Activated naive CD4-positive, alpha-beta T cell treated with Interleukin-2 at 50 U/mL for 16 hours (primary cell): ENCODE results near the gene ACAT2.
"Not testable (repeated sequence)": the region's sequence is repeated elsewhere in the genome, so short reads cannot be mapped to it uniquely, and the experiment has no call there.

Experiments
- DNase-seq: peaks from one replicate; pipeline ENCODE4 v3.0.0-alpha.2; 2020

Gene ACAT2

DNA sequence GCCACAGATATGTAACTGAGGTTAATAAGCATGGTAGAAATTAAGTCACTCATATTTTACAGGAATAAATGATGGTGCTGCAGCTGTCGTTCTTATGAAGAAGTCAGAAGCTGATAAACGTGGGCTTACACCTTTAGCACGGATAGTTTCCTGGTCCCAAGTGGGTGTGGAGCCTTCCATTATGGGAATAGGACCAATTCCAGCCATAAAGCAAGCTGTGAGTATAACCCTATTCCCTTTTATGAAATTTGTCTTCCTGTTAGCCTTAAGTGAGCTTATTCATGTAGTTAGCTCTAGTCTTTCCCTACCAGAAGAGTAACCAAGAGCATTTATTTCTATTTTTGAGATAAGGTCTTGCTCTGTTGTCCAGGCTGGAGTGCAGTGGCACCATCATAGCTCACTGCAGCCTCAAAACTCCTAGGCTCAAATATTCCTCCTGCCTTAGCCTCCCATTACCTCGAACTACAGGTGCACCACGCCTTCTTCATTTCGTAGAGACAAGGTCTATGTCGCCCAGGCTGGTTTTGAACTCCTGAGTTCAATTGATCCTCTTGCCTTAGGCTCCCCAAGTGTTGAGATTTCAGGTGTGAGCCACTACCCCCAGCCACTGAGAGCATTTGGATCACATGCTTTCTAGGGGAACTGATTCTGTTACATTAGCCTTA is 15.5 kb downstream of the ACAT2 start:
- DNase-seq, result no peak

DNA sequence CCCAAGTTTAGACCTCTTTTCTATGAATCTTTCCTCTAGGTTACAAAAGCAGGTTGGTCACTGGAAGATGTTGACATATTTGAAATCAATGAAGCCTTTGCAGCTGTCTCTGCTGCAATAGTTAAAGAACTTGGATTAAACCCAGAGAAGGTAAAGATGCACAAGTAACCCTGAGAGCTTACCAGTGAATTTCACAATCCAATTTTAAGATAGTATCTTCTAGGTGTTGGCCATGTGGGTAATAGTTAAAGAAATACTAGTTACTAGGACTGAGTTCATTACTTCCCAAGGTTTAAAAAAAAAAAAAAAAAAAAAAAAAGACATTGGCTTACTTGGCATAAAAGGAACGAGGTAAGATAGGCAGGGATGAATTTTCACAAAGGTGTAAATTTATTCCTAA is 16.3 kb downstream of the ACAT2 start:
- no peak for DNase-seq

DNA sequence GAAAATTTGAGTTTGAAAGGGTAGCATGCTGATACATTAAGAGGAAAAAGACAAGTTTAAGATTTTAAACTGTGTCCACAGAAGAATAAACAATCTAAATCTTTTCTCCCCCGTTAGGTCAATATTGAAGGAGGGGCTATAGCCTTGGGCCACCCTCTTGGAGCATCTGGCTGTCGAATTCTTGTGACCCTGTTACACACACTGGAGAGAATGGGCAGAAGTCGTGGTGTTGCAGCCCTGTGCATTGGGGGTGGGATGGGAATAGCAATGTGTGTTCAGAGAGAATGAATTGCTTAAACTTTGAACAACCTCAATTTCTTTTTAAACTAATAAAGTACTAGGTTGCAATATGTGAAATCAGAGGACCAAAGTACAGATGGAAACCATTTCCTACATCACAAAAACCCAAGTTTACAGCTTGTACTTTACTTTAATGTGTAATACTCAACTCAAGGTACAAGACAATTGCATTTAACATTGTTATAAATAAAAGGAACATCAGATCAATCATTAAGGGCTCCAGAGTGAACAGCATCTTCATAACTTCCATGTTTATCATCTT is 16.8 kb downstream of the ACAT2 start:
- DNase-seq, result no peak

GRCh38 chr6:159788276-159788675 is 26.4 kb downstream of the ACAT2 start:
- peak; percentile 24 for DNase-seq

DNA sequence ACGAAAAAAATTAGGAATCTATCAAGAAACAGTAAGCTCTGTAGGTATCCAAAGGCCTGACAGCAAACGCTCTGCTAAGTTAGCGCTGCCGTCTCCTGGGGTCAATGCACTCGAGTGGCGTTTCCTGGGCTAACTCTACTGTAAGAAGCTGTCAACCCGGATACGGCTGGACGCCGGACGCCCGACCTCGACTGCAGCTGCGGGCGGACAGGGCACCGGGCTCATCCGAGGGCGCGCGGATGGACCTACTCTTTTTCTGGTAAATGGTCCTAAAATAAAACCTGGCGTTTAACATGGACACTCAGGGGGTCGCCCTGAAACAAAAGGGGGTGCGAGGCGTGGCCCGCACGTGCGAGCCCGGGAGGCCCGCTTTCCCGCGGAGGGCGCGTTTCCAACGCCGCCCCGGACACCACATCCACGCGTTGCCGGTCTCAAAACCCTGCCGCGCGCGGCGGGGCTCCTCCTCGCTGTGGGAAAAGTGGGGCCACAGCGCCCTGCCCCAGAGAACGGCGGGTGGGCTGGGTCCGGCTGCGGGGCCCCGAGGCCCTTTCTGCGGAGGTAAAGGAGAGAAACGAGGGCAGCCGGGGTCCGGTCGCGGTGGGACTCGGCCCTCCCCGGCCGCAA is 27.0 kb downstream of the ACAT2 start:
- peak; percentile 23 for DNase-seq

DNA sequence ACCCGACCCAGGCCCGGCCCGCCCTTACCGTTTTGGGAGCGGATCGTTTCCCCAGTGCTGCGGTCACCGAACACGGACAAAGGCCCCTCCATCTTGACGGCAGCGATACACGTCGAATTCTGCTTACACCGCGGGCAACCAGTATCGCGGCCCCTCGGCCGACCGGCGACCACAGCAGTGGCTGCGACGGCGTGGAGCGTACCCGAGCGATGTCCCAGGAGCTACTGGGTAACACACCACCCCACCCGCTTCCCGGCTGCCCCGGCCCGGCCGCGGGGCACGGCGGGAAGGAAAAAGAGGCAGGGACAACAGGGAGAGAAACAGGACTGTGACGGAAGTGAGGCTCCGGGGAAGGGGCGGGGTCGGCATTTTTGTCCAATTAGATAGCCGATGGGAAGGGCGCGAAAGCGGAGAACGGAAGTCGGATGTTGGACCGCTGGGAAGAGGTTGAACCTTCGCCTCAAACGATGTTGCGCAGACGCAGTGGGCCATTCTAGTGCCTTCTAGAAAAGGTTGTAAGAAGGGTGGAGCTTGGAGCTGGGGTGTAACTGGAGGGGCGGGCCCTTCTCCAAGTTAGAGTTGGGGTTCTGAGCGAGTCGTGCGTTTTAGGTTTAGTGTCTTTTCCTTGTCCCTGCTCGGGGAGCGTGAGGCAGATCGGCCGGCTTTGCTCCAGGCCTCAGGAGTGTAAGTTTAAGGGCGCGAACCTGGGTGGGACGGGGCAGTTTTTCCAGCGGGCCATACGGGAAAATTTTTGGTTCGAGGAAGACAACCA is 27.7 kb downstream of the ACAT2 start, which contains the start of gene TCP1:
Gene TCP1 (minus strand): TSS at position 226 of the 772 bp plus-strand sequence. CDS start 134 bp downstream, at position 92.
- DNase-seq, result peak; percentile 100

- DNase-seq, result peak; percentile 89
Measured at GRCh38 chr6:159790149-159790955, 28.5 kb downstream of the ACAT2 start, which contains the start of gene MRPL18. Gene MRPL18, plus strand, starts transcription at chr6:159790467. Its CDS starts 121 bp downstream, at chr6:159790588.

DNA sequence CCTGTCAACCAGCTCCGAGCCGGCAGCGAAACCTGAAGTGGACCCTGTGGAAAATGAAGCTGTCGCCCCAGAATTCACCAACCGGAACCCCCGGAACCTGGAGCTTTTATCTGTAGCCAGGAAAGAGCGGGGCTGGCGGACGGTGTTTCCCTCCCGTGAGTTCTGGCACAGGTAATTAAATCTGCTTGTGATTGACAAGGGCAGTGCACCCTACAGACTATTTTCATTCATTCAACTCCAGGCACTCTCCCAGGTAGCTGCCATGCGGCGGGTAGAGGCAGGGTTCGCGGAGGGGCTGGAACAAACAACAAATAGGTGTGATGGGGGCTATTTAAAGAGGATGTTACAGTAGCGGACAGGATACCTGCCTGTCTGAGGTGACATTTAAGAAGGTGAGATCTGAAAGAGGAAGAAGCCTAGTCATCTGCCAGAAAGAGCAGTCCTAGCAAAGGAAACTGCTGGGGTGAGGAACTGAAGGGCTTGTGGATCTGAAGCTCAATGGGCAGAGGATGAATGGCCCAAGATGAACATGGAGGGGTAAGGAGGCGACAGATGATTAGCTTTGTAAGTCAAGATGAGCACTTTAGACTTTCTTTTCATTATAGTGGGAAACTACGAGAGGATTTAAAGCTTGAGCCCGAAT is 29.2 kb downstream of the ACAT2 start:
- DNase-seq, result no peak

- not testable (repeated sequence) for DNase-seq
Measured at GRCh38 chr6:159794976-159795375, 33.1 kb downstream of the ACAT2 start.

- DNase-seq, result no peak
Measured at GRCh38 chr6:159797554-159797953, 35.7 kb downstream of the ACAT2 start.

GRCh38 chr6:159800141-159800865 is 38.5 kb downstream of the ACAT2 start, which contains the start of gene PNLDC1:
Gene PNLDC1, plus strand, starts transcription at chr6:159800276. Its CDS starts 32 bp downstream, at chr6:159800308.
- no peak for DNase-seq

- no peak for DNase-seq
Measured at GRCh38 chr6:159801935-159802334, 40.1 kb downstream of the ACAT2 start.

GRCh38 chr6:159804504-159804903 is 42.7 kb downstream of the ACAT2 start:
- DNase-seq, result no peak

DNA sequence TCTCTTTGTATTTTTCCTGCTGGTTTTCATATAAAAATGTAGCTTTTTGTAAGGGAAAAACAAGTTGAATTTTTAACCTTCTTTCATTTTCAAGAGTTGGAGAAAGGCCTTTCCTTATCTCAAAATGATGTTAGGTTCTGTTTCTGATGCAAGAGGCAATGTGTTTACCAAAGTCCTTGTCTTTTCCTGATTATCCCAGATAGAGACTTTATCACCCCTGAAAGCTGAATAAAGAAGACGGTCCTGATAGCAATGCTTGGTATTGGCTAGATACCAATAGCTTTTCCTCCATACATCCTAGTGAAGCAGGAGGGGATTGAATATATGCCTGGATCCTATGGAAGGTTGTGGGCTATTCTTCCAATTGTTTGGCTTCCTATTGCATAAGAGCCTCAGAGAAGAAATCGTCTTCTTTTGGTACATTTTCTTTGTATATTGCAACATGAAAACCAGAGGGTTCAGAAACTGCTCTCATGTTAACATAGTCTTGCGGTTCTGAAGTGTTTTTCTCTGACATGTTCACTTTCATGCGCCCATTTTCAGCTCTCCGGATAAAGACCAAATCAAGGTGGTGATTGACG is 43.7 kb downstream of the ACAT2 start:
- DNase-seq, result no peak

DNA sequence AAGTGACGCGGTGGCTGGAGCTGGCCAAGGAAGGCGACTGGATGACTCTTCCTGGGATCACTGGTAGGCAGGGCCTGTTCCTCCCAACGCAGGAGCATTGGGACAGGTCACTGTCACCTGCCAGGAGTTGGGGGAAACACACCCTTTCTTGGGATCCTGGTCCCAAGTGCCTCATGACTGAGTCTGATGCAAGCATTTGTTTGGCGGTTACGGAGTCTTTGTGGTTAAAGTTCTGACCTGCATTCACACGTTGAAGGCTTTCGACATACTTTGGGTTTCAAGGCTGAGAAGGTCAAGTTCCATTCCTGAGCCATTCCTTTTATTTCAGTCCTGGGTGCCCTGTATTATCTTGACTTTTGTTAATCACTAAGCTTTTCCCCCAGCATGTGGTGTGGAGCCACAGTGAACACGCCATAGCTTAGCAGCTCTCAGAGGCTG is 44.2 kb downstream of the ACAT2 start:
- DNase-seq, result no peak

DNA sequence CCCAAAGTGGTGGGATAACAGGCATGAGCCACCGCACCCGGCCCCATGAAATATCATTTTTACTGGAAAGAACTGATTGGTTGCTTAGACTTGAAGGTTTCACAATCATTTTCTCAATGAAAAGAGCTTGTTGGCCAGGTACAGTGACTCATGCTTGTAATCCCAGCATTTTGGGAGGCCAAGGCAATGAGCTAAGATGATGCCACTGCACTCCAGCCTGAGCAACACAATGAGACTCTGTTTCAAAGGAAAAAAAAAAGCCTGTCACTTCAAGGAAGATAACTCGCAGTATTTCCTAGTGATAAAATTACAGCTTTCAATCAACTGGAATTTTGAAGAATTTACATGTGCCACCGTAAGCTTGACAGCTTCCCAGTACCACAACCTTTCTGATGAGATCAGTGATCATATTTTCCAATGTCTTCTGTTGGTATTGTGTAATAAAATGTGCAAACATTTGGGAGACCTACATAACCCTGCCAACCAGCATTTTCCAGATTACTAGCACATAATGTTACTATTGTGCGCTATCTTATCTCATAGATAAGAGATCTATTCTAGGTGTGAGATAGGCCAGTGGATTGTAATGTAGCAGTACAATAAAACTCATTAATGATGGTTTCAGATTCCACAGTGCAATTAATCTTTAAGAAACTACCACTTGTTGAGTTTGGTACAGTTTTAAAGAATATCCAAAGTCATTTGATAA is 45.5 kb downstream of the ACAT2 start:
- DNase-seq, result no peak

DNA sequence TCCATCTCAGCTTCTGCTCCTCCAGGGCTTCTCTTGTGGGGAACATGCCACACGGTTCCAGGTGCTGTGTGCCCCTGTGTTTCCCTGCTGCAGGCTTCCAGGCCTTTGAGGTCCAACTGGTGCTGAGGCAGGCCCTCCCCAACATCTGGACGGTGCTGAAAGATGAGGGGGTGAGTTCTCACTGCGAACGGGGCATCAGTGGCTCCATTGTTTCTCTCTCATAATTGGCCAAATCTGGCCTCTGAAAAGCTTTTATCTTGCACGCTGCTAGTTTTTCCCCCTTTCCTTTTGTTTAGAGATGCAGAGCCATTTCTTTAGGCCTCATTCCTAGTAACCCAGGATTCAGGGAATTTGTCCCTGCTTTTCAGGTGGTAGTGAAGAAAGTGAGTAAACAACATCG is 46.8 kb downstream of the ACAT2 start:
- no peak for DNase-seq

GRCh38 chr6:159809149-159809548 is 47.3 kb downstream of the ACAT2 start:
- DNase-seq, result no peak

- no peak for DNase-seq
Measured at GRCh38 chr6:159813781-159814180, 51.9 kb downstream of the ACAT2 start.

DNA sequence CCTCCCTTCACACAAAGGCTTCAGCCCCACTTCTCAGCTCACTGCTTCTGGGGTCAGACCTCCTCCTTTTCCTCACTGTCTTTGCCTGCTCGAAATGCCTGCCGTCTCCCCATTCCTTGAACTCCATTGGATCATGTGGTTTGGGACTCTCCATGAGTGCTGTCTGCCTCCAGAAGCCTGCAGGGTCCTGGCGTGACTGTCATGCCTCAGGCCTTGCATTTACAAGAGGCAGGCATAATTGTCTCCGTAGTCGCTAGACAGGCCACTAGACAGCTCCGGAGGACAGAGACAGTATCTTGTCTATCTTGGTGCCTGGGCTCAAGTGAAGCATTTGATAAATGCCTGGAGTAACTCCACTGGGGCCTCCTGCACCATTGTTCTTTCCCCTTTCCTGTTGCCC is 53.6 kb downstream of the ACAT2 start:
- no peak for DNase-seq
